Measurements from ENCODE around the gene UBAC1.

DNA sequence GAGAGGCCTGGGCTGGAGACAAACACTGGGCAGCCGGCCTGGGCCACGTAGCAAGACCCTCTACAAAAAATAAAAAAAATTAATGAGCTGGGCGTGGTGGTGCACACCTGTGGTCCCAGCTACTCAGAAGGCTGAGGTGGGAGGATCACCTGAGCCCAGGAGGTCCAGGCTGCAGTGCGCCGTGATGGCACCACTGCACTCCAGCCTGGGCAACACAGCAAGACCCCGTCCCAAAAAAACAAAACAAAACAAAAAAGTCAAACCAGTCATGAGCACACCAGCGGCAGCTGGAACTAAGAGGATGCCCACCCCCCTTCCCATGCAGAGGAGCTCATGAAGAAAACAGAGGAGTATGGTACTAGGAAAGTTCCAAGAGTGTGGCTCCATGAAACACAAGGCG, 2.2 kb upstream of the UBAC1 start:
- TF ChIP-seq, protein P1, sequence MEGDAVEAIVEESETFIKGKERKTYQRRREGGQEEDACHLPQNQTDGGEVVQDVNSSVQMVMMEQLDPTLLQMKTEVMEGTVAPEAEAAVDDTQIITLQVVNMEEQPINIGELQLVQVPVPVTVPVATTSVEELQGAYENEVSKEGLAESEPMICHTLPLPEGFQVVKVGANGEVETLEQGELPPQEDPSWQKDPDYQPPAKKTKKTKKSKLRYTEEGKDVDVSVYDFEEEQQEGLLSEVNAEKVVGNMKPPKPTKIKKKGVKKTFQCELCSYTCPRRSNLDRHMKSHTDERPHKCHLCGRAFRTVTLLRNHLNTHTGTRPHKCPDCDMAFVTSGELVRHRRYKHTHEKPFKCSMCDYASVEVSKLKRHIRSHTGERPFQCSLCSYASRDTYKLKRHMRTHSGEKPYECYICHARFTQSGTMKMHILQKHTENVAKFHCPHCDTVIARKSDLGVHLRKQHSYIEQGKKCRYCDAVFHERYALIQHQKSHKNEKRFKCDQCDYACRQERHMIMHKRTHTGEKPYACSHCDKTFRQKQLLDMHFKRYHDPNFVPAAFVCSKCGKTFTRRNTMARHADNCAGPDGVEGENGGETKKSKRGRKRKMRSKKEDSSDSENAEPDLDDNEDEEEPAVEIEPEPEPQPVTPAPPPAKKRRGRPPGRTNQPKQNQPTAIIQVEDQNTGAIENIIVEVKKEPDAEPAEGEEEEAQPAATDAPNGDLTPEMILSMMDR (IDR thresholded peaks at IDR 0.05; ENCODE audit: insufficient read depth, low read length): no peak
- TF ChIP-seq GABPA (IDR thresholded peaks at IDR 0.05; ENCODE audit: low read depth): no peak

Measured in HL-60 (cell line).